Caki2 (cell line): ENCODE measurements around the gene HOXC5. TPM values are rescaled to one million over a fixed set of nuclear protein-coding genes. Genes with fewer than 3 reads are reported as not detected.
"Not testable (repeated sequence)": the region's sequence is repeated elsewhere in the genome, so short reads cannot be mapped to it uniquely, and the experiment has no call there.

Experiments
- DNase-seq: peaks from one replicate; pipeline ENCODE4 v3.0.0-alpha.2; 2015; ENCODE audit warnings: low read depth
- in situ Hi-C: cut with HindIII; loops from 2 replicates; pipeline ENCODE4 v1.10.0; 2016; ENCODE audit warnings: low sequenced_read_pairs, low pct_unique_long_range_greater_than_20kb, mixed read lengths
- total RNA-seq: library from RNA; depleted of rRNA; stranded (reverse); fragments of >200 nt; shearing (Covaris generic); gene quantifications from 2 replicates; pipeline ENCODE4 v1.2.3, GENCODE V29; 2014; ENCODE audit warnings: low replicate concordance

HOXC5 gene
- total RNA-seq, 1 experiment from 2014 or later: not detected

DNA sequence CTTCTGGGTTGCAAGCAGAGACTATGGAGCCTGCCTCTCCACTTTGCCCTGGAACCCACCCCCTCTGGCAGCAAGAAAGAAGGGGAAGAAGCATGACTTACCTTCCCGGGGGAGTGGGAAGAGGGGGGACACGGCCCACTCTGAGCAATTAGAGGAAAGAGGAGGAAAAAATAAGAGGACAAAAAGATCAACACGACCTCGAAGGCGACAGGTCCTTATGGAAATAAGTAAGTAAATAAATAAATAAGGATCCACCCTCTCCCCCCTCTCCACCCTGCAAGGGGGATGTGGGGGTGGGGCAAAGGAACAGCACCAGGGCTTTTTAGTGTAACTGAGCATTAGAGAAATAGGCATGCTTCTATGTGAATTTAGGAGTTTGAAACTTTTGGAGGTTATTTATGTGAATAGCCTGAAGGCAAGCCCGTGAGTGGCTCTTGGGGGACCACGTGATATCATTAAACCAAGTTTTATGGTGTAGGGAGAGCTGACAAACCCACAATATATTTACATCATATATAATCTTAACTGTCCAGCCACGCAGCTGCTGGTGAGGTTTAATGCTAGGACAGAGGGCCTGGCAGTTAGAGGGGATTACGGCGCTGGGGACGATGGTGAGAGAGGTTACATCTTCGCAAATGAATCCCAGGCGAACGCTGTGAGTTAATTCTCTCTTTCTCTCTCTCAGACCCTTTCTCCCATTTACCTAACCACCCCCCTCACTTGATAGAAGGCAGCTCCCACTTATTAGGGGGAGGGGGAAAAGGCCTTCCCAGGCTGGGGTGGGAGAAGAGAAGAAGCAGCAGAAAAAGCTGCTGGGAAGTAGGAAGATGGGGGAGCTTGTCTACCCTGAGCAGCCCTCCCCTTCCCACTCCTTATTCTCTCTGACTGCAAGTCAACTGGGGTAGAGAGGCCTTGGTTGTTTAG, 4.8 kb downstream of the HOXC5 start:
- in situ Hi-C loops: no loop called here

DNA sequence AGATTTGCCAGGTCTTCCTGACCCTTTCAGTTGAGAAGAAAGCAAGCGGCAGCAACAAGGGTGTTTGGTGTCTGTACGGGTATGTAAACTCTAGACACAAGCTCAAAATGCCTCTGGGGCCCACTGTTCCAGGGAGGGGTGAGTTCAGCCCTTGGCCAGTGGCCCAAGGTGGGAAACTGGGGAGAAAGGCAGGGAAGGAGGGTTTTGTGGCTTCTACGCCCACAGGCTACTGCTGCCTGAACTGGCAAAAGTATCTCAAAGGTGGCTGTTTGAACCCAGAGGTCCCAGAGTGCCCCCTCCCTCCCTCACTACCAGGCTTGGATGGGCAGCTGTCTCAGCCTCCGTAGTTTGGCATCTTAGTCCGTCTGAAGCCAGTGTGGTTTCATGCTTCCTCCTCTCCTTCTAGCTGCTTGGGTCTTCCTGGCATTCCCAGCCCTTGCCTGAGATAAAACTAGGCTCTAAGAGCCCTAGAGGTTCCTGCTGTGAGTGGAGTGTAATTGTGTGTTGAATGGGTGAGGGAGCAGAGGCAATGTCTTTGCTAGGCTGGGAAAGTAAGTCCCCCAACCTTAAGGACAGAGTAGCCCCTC, 5.5 kb downstream of the HOXC5 start:
- in situ Hi-C loops: no loop called here
- no peak for DNase-seq

More for the DNA sequence above, 4.8 kb downstream of the HOXC5 start:
- no peak for DNase-seq

DNA sequence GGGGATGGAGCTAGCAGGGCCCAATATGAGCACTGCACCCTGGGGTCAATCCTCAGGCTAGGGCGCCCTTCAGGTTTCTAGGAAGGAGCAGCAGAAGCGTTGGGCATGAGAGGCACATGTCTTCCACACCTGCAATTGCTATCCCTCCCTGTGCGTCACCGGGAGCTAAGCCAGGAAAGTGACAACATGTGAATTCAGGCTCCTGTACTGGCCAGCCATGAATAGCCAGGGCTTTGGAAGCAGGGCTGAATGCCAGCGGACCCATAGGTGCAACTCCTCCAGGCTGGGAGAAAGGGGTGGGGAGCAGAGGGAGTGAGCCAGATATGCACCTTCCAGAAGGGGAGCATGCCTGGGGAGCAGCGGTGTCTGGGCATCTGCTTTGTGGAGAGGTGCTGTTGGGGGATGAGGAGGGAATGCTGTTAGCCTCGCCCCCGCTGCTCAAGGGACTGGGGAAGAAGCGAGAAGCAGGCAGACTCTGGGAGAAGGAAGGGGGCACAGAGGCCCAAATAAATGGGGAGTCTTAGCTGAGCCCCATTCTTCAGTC, 6.1 kb downstream of the HOXC5 start:
- DNase-seq: no peak
- in situ Hi-C loops: no loop called here

DNA sequence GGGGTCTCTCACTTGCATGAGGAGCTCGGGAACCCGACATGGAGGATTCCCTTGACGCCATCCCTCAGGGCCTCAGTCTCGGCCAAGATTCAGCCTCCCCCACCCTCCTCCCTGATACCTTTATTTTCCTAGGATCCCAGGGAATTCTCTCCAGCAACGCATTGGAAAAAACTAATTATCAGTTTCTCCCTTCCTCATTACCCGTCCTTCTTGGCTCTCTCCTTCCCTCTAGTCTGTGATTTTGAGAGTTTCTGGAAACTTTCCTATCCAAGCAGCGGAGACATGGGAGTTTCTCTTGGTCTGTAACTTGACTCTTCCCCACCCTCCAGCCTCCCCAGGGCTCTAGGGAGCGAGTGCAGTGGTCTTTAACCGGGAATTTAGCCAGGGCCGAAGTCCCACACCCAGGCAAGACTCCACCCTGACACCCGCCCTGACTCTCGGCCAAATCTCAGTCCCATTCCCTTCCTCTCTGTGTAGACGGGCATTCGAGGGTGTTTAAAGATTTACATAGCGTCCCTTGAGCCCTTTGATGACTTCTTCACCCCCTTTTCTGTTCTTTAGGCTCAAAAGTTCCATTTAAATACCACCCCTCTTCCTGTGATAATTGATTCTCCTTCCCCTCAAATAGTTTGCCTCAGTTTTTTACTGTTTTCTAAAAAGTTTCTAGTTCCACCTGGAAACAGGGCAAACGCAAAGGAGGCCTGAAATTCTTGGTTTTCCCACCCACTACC, 6.7 kb downstream of the HOXC5 start:
- in situ Hi-C loops: no loop called here
- no peak for DNase-seq

DNA sequence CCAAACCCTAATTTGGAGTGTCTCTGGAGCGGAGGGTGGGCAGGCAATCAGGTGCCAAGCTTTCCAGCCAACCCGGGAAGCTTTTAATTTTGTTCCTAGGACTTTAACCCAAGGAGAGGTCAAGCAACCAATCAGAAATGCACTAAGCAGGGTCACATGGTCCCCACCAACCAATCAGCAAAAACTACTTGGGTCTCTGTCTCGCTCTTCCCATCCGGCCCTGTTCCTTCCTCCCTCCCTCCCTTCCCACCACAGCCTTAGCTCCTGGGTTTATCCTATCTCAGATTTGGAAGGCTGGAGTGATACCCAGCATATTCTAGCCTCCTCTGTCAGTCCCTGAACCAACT, 7.3 kb downstream of the HOXC5 start:
- in situ Hi-C loops: no loop called here
- peak; percentile 21 for DNase-seq

DNA sequence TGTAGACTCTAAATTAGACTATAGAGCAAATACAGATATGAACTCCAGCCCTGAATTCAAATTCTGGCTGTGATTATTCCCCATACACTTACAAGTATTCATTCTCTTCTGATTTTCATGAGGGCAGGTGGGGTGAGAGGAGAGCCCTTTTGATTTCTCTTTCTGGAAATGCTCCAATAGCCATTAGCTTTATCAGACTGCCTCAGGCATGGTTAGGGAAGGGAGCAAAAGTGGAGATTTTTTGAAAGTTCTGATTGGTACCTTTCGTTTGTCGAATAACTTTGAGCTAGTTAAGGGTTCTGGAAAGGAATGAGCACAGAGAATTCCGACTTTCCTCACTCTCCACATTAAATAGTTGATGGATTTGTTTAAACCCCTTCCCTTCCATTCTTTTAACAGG, 7.8 kb downstream of the HOXC5 start:
- DNase-seq: no peak
- in situ Hi-C loops: no loop called here

DNA sequence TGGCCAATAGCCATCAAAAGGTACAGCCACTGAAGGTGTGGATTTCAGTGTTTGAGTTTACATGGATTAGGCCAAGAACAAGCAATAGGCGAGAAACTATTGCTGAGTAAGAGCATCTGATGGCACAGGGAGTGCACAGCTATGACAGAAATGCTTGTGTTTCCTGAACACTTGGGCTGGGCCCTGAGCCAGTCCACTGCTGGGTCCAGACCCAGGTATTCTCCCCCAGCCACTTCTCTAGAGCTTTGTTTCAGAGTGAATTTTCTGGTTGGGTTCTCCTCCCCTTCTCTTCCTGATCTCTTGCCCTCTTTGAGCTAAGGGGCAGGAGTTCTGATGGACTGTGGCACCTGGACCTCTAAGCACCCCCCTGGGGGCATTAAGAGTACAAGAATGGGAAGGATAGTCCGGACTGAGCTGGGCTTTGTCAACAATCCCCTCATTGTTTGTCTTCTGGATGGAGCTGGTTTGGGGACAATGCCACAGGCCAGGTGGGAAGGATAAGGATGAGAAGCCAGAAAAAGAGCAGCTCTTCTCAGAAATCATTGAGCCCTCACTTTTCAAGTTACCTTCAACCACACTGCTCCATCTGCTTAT, 8.3 kb downstream of the HOXC5 start:
- in situ Hi-C loops: no loop called here
- no peak for DNase-seq

DNA sequence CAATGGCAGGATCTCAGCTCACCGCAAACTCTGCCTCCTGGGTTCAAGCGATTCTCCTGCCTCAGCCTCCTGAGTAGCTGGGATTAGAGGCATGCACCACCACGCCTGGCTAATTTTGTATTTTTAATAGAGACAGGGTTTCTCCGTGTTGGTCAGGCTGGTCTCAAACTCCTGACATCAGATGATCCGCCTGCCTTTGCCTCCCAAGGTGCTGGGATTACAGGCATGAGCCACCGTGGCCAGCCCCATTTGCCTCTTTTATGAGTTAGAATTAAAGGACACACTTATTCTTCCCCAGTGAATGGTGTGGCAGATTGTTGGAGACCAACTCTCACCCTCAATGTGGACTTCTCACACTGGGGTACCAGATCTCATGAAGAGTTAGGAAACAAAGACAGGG, 9.2 kb downstream of the HOXC5 start:
- in situ Hi-C loops: not testable (repeated sequence)

DNA sequence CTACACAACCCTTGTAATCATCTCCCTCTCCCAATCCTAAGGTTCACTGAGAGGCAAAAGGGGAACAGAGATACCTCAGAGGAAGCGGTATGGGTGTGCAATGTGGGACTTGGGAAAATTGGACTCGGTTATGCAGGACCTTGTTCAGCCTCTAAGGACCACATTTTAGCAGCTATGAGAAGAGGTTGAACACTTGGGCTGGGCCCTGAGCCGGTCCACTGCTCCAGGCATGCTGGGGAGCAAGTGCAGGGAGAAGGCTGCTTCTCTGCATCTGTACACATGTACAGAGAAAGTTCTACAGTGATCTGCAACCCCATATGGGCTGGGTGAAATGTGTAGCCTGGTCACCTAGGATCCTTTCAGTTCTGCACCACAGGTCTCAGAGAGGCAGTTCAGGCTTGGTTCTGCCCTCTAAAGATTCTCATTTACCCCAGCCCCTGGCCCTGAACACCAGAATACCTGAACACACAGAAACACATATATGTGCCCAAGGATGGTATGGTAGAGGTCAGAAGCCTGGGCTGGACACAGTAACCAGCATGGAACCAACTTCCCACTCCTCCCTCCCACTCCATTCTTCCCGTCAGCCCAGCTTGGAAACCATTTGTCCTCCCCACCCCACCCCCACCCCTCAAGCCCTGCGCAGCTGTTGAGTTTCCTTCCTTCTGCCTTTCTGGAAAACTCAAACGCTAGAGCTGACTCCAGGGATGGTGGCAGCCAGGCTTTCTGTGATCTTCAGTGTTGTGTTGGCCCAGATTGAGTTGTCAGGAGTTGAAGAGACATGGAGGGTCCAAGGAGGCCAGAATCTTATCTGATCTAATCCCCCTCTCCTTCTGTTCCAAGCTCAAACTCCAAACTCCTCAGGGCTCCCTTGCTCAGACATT, 10.4 kb downstream of the HOXC5 start:
- in situ Hi-C loops: no loop called here
- no peak for DNase-seq

More for the DNA sequence above, 9.2 kb downstream of the HOXC5 start:
- not testable (repeated sequence) for DNase-seq

DNA sequence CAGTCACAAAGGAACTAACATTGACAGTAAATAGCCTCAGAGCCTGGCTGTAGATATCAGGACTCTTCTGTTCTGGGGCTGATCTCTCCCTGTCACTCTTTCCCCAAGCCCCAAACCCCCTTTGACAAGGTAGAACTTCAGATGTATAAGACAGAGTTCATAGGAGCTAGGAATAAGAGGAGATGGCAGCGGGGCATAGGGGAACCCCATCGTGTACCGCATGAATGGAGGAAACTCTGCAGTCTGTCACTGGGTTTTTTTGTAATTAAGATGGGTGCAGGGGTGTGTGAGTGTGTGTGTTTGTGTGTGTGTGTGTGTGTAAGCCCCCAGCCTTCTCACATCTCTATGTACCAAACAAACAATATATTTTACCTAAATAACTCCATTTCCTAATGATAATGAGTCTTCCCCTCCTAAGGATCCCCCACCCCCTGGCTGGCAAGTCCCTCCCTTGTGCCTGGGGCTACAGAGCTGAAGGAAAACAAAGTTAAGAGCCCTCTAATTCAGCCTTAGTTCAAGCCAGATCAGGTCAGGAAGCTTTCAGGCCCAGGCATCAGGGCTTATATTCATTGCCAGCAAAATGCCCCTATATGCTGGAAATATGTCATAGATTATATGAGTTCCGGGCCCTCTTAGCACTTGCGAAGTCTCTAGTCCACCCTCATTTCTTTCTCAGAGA, 11.7 kb downstream of the HOXC5 start:
- in situ Hi-C loops: no loop called here
- DNase-seq: no peak

DNA sequence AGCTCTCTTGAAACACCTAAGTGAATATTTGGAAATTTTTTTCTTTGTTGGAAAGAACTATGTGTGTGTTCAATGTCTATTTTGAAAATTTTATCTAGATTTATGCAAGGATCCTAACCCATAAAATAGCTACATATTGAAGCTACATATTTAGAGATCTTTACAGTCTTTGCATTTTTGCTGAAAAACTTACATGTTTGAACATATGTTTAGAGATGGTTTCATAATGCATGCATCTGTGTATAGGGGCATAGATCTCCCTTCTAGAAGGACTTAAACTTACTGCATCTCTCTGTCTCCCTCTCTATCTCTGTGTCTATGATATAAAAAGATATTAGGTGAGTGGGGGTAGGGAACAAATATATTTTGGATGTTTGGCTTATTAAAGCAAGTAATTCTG, 12.6 kb downstream of the HOXC5 start:
- DNase-seq: no peak
- in situ Hi-C loops: no loop called here

DNA sequence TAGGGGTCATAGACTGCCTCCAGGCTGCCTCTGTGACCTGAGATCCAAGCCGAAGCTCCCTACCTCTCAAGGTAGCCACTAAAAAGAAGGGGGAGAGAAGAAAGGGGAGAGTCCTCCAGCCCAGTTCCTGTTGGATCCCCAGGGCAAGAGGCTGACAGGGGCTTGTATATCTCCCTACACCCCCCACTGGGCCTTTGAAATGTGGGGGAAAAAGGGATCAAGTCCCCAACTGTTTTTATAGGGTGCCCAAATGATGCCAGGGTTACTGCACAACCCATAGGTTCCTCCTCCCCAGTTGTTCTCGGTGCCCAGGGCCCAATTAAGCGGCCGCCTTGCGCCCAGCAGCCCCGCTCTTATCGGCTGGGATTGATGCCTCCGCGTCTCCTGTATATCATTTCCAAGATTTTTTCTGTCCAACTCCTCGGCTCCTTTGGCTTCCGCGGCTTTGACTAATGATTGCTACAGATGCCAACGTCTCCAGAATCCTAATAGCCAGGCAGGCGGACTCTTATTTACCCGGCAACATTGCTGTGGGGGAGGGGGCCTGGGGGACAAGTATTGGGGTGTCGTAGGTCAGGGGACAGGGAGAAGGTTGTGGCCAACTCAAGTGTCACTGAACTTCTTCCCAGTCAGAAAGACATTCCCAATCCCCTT, 13.1 kb downstream of the HOXC5 start:
- in situ Hi-C loops: no loop called here
- DNase-seq: no peak

DNA sequence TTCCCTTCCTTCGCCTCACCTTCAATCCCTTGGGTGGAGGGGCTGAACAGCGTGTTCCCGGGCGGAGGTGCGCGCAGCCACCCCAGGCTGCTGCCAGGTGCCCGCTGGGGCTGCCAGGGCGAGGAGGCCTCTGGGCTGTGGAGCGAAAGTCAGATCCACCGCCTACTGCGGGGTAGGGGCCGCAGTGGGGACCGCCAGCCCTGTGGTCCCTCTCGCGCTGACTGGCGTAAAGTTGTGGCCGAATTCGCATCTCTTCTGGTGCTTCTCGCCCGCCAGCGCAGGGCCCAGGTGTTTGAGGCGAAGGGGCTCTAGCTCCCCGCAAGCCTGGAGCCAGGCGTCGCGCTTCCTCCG, 13.9 kb downstream of the HOXC5 start:
- DNase-seq: no peak
- in situ Hi-C loops: no loop called here

DNA sequence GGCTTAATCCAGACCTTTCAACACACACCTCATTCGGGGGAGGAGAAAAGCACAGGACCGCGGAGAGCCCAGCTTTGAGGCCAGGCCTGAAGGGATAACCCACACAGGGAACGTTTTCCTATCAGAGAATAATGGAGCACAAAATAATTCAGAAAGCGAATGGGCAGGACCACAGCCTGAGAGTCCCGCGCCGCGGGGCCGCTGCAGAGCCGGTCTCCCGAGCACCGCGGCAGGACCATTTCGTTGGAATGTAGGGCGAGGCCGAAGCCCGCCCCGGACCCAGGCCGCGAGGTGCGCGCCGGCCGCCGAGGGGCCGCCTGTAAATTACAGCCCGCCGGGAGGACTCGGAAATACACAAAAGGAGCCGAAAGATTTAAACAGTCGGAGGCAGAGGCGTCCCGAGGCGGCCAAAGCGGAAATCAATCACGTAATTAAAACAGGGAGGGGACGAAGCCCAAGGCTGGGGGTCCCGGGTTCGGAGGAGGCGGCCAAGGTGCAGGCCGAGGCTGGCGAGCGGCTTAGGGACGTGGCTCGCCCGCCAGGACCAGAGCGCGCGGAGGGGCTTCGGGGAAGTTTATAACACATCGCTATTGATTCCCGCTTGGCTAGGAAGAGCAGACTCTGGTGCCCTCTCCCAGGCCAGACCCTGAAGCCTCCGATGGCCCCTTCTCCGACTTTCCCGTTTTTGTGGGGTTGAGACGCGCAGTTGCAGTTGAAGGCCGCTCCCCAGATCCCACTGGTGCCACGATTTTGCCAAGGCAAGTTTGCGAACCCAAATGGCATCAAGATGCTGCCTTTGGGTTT, 14.5 kb downstream of the HOXC5 start:
- in situ Hi-C loops: no loop called here

DNA sequence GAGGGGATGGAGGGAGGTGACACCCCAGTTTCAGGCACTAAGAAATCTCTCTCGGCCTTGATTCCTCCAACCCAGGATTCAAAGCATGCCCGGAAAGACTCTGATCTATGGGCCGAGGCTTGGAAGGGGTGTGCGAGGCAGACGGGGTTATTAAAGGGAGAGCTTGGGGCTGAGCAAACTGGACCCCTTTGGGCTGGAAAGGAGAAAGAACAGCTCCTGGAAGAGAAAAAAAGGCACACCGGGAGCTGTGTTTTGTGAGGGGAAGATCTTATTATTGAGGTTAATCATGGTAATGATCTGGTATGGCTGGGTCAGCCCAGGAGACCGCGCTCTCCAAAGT, 15.1 kb downstream of the HOXC5 start:
- in situ Hi-C loops: no loop called here
- no peak for DNase-seq

More for the DNA sequence above, 14.5 kb downstream of the HOXC5 start:
- DNase-seq: no peak

DNA sequence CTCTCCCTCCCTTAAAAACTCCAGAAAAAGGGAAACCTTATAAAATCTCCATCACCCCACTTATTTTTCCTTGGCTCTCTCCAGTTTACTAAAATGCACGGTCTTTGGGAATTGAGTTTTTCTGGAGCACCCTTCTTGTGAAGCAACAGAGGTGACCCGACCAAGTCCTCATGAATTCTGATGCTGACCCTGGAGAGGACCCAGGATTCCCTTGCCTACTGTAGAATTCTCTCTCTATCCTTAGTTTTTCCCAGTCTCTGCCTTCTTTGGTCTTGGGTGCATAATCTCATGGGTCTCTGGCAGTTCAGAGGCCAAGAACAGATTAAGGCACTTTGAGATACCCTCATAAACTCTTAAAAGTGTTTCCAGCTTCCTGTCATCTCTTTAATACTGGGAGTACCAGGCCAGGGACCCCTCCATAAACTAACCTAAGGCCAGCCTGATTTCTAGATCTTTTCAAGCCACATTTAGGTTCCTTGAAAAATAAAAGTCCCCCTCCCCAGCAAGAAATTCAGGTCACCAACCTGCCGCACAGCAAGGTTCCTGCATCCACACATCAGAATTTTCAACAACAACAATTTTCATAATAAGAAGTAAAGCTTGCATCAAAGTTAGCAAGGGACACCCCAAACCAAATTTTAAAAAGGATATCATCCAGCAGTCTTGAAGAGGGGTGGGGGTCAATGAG, 15.7 kb downstream of the HOXC5 start:
- in situ Hi-C loops: no loop called here
- no peak for DNase-seq
